Measurements from ENCODE around the gene PKD2L1. TPM values are rescaled to one million over a fixed set of nuclear protein-coding genes. Genes with fewer than 3 reads are reported as not detected.
"Not testable (repeated sequence)": the region's sequence is repeated elsewhere in the genome, so short reads cannot be mapped to it uniquely, and the experiment has no call there.

The PKD2L1 gene
- 0.01 TPM for polyA plus RNA-seq (2013, experiment 1 of 2)
- polyA plus RNA-seq (2013, experiment 2 of 2), result not detected

GRCh38 chr10:100330079-100330478, at the start of gene PKD2L1:
TSS of gene PKD2L1 (minus strand) at chr10:100330228. CDS start at chr10:100330103, 125 bp downstream.
- Histone ChIP-seq H3K4me1 (ENCODE audit: control insufficient read depth, insufficient read depth, low read depth, low read length) (no peaks in the 10 kb centered on the region), H3K36me3 (ENCODE audit: control insufficient read depth in 1 of 2, insufficient read depth in 2 of 2, low read depth in 1 of 2, low read length in 2 of 2) (no peaks in the 10 kb centered on the region), H3K4me2 (ENCODE audit: low read length, poor library complexity, severe bottlenecking) (no peak within 1 kb of the TSS), H2BK120ac (ENCODE audit: low read depth, low read length) (no peak within 1 kb of the TSS), H4K8ac (ENCODE audit: low read length) (no peak within 1 kb of the TSS), H2BK15ac (ENCODE audit: low read depth, poor library complexity, severe bottlenecking) (no peak within 1 kb of the TSS), H4K91ac (ENCODE audit: low read length) (no peak within 1 kb of the TSS), H2BK5ac (ENCODE audit: low read depth, low read length, poor library complexity, severe bottlenecking) (no peak within 1 kb of the TSS), H3K14ac (ENCODE audit: low read length in 2 of 2) (no peak within 1 kb of the TSS), H2BK12ac (ENCODE audit: low read length in 2 of 2) (no peak within 1 kb of the TSS), H3K4ac (ENCODE audit: low read depth in 1 of 2, low read length in 2 of 2) (no peak within 1 kb of the TSS), H3K23ac (ENCODE audit: low read length in 2 of 2) (no peak within 1 kb of the TSS), H3K27ac (ENCODE audit: low read length, poor library complexity, severe bottlenecking) (no peak within 1 kb of the TSS), H3K27me3 (ENCODE audit: control insufficient read depth in 1 of 2, insufficient read depth in 1 of 2, low read length in 2 of 2) (peaks cover 80% of the 10 kb centered on the region in 2 experiments), H3K4me3 (ENCODE audit: insufficient read depth in 1 of 2, low read depth in 1 of 2, low read length in 2 of 2) (no peak within 1 kb of the TSS), H2AFZ (ENCODE audit: low read depth, low read length) (no peak within 1 kb of the TSS), H3K18ac (ENCODE audit: low read depth in 1 of 2, low read length in 2 of 2) (no peak within 1 kb of the TSS), H2AK5ac (ENCODE audit: low read length, severe bottlenecking) (no peak within 1 kb of the TSS), H3K9ac (ENCODE audit: low read length) (no peak within 1 kb of the TSS), H3K9me3 (ENCODE audit: control insufficient read depth, low read length) (no peaks in the 10 kb centered on the region), H3K79me1 (replicated peaks; ENCODE audit: low read length, poor library complexity, severe bottlenecking) (no peaks in the 10 kb centered on the region)
- no peak for DNase-seq
- 63% methylated on average over 5 of the region's 5 CpGs for WGBS

DNA sequence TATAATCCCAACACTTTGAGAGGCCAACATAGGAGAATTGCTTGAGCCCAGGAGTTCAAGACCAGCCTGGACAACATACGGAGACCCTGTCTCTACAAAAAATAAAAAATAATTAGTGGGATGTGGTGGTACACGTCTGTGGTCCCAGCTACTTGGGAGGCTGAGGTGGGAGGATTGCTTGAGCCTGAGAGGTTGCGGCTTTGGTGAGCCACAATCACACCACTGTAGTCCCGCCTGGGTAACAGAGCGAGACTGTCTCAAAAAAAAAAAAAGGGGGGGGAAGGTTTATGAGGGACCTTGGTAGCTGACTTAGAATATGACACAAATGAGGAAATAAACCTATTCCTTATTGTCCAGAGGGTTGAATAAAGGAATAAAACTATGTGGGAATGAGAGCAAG, 47.8 kb upstream of the PKD2L1 start:
- H2BK12ac ChIP-seq (ENCODE audit: low read length in 2 of 2), result no peak overlapping the region
- no peak overlapping the region for H2AFZ ChIP-seq (ENCODE audit: low read depth, low read length)
- no peak overlapping the region for H4K8ac ChIP-seq (ENCODE audit: low read length)
- no peaks in the 10 kb centered on the region for H3K27me3 ChIP-seq (ENCODE audit: control insufficient read depth in 1 of 2, insufficient read depth in 1 of 2, low read length in 2 of 2)
- H3K36me3 ChIP-seq (ENCODE audit: control insufficient read depth in 1 of 2, insufficient read depth in 2 of 2, low read depth in 1 of 2, low read length in 2 of 2), result peaks cover 4 to 8% of the 10 kb centered on the region in 2 experiments
- H3K27ac ChIP-seq (ENCODE audit: low read length, poor library complexity, severe bottlenecking), result no peak overlapping the region
- peak overlapping the region in 1 of 2 experiments; percentile 30 for H3K18ac ChIP-seq (ENCODE audit: low read depth in 1 of 2, low read length in 2 of 2)
- no peak overlapping the region for H3K4me2 ChIP-seq (ENCODE audit: low read length, poor library complexity, severe bottlenecking)
- peaks cover 1% of the 10 kb centered on the region for H3K79me1 ChIP-seq (replicated peaks; ENCODE audit: low read length, poor library complexity, severe bottlenecking)
- no peak overlapping the region for H3K9ac ChIP-seq (ENCODE audit: low read length)
- H3K4ac ChIP-seq (ENCODE audit: low read depth in 1 of 2, low read length in 2 of 2), result no peak overlapping the region
- no peak overlapping the region for H2BK120ac ChIP-seq (ENCODE audit: low read depth, low read length)
- DNase-seq, result no peak
- no peak overlapping the region for H2BK15ac ChIP-seq (ENCODE audit: low read depth, poor library complexity, severe bottlenecking)
- WGBS, result 96% methylated on average over 4 of the region's 5 CpGs
- no peak overlapping the region for H3K4me3 ChIP-seq (ENCODE audit: insufficient read depth in 1 of 2, low read depth in 1 of 2, low read length in 2 of 2)
- no peak overlapping the region for H2AK5ac ChIP-seq (ENCODE audit: low read length, severe bottlenecking)
- H2BK5ac ChIP-seq (ENCODE audit: low read depth, low read length, poor library complexity, severe bottlenecking), result no peak overlapping the region
- no peak overlapping the region for H3K23ac ChIP-seq (ENCODE audit: low read length in 2 of 2)
- H3K14ac ChIP-seq (ENCODE audit: low read length in 2 of 2), result no peak overlapping the region
- no peak overlapping the region for H4K91ac ChIP-seq (ENCODE audit: low read length)
- no peaks in the 10 kb centered on the region for H3K9me3 ChIP-seq (ENCODE audit: control insufficient read depth, low read length)
- H3K4me1 ChIP-seq (ENCODE audit: control insufficient read depth, insufficient read depth, low read depth, low read length), result peaks cover 10% of the 10 kb centered on the region

DNA sequence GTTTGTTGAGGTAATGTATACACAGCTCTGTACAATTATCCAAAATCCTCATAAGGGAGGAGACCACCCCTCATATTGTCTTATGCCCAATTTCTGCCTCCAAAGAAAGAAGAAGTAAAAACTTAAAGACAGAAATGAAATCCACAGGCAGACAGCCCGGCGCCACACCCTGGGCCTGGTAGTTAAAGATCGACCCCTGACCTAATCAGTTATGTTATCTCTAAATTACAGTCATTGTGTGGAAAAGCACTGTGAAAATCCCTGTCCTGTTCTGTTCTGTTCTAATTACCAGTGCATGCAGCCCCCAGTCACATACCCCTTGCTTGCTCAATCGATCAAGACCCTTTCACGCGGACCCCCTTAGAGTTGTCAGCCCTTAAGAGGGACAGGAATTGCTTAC, 46.6 kb upstream of the PKD2L1 start:
- not testable (repeated sequence) for H3K4me3 ChIP-seq (ENCODE audit: insufficient read depth in 1 of 2, low read depth in 1 of 2, low read length in 2 of 2); H2BK120ac ChIP-seq (ENCODE audit: low read depth, low read length); H3K9me3 ChIP-seq (ENCODE audit: control insufficient read depth, low read length); H2BK5ac ChIP-seq (ENCODE audit: low read depth, low read length, poor library complexity, severe bottlenecking); H3K36me3 ChIP-seq (ENCODE audit: control insufficient read depth in 1 of 2, insufficient read depth in 2 of 2, low read depth in 1 of 2, low read length in 2 of 2); H3K27me3 ChIP-seq (ENCODE audit: control insufficient read depth in 1 of 2, insufficient read depth in 1 of 2, low read length in 2 of 2); H3K18ac ChIP-seq (ENCODE audit: low read depth in 1 of 2, low read length in 2 of 2); H4K8ac ChIP-seq (ENCODE audit: low read length); H2AFZ ChIP-seq (ENCODE audit: low read depth, low read length); H4K91ac ChIP-seq (ENCODE audit: low read length); H3K4me2 ChIP-seq (ENCODE audit: low read length, poor library complexity, severe bottlenecking); H3K4ac ChIP-seq (ENCODE audit: low read depth in 1 of 2, low read length in 2 of 2); DNase-seq; H3K79me1 ChIP-seq (replicated peaks; ENCODE audit: low read length, poor library complexity, severe bottlenecking); H3K9ac ChIP-seq (ENCODE audit: low read length); H2AK5ac ChIP-seq (ENCODE audit: low read length, severe bottlenecking); H3K14ac ChIP-seq (ENCODE audit: low read length in 2 of 2); H3K27ac ChIP-seq (ENCODE audit: low read length, poor library complexity, severe bottlenecking); H3K23ac ChIP-seq (ENCODE audit: low read length in 2 of 2)
- Histone ChIP-seq H2BK15ac (ENCODE audit: low read depth, poor library complexity, severe bottlenecking) (peak overlapping the region; percentile 28), H3K4me1 (ENCODE audit: control insufficient read depth, insufficient read depth, low read depth, low read length) (peaks cover 11% of the 10 kb centered on the region), H2BK12ac (ENCODE audit: low read length in 2 of 2) (peak overlapping the region in 1 of 2 experiments; percentile 39)
- 82% methylated on average over 6 of the region's 6 CpGs for WGBS

DNA sequence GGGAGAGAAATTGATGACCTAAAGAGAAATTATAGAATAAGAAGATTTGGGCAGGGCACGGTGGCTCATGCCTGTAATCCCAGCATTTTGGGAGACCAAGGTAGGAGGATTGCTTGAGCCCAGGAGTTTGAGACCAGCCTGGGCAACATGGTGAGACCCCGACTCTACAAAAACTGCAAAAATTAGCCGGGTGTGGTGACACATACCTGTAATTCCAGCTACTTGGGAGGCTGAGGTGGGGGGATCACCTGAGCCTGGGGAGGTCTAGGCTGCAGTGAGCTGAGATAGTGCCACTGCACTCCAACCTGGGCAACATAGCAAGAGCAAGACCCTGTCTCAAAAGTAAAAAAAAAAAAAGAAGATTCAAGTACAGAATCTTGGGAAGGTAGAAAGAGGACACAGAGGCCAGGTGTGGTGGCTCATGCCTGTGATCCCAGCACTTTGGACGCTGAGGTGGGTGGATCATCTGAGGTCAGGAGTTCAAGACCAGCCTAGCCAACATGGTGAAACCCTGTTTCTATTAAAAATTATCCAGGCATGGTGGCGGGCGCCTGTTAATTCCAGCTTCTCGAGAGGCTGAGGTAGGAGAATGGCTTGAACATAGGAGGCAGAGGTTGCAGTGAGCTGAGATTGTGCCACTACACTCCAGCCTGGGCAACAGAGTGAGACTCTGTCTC, 44.8 kb upstream of the PKD2L1 start:
- not testable (repeated sequence) for H3K23ac ChIP-seq (ENCODE audit: low read length in 2 of 2); H3K9me3 ChIP-seq (ENCODE audit: control insufficient read depth, low read length); DNase-seq; H3K79me1 ChIP-seq (replicated peaks; ENCODE audit: low read length, poor library complexity, severe bottlenecking); H2AFZ ChIP-seq (ENCODE audit: low read depth, low read length); H3K14ac ChIP-seq (ENCODE audit: low read length in 2 of 2); H3K27me3 ChIP-seq (ENCODE audit: control insufficient read depth in 1 of 2, insufficient read depth in 1 of 2, low read length in 2 of 2); H3K36me3 ChIP-seq (ENCODE audit: control insufficient read depth in 1 of 2, insufficient read depth in 2 of 2, low read depth in 1 of 2, low read length in 2 of 2)
- peak overlapping the region; percentile 51 for H2BK5ac ChIP-seq (ENCODE audit: low read depth, low read length, poor library complexity, severe bottlenecking)
- H4K91ac ChIP-seq (ENCODE audit: low read length), result peak overlapping the region; percentile 39
- peak overlapping the region in 1 of 2 experiments; percentile 81 for H3K4me3 ChIP-seq (ENCODE audit: insufficient read depth in 1 of 2, low read depth in 1 of 2, low read length in 2 of 2)
- peak overlapping the region; percentile 72 for H4K8ac ChIP-seq (ENCODE audit: low read length)
- peak overlapping the region; percentile 23 for H2BK15ac ChIP-seq (ENCODE audit: low read depth, poor library complexity, severe bottlenecking)
- WGBS, result 78% methylated on average over 7 of the region's 7 CpGs
- H2BK12ac ChIP-seq (ENCODE audit: low read length in 2 of 2), result peak overlapping the region; percentile 59 to 94
- H3K4me1 ChIP-seq (ENCODE audit: control insufficient read depth, insufficient read depth, low read depth, low read length), result peaks cover 17% of the 10 kb centered on the region
- H3K4me2 ChIP-seq (ENCODE audit: low read length, poor library complexity, severe bottlenecking), result peak overlapping the region; percentile 94
- H3K18ac ChIP-seq (ENCODE audit: low read depth in 1 of 2, low read length in 2 of 2), result peak overlapping the region; percentile 93 to 97
- H2AK5ac ChIP-seq (ENCODE audit: low read length, severe bottlenecking), result peak overlapping the region; percentile 83
- peak overlapping the region; percentile 99 for H3K9ac ChIP-seq (ENCODE audit: low read length)
- H2BK120ac ChIP-seq (ENCODE audit: low read depth, low read length), result peak overlapping the region; percentile 79
- H3K27ac ChIP-seq (ENCODE audit: low read length, poor library complexity, severe bottlenecking), result peak overlapping the region; percentile 100
- H3K4ac ChIP-seq (ENCODE audit: low read depth in 1 of 2, low read length in 2 of 2), result peak overlapping the region in 1 of 2 experiments; percentile 15
